ENCODE results near the gene EEFSEC.

The EEFSEC gene

DNA sequence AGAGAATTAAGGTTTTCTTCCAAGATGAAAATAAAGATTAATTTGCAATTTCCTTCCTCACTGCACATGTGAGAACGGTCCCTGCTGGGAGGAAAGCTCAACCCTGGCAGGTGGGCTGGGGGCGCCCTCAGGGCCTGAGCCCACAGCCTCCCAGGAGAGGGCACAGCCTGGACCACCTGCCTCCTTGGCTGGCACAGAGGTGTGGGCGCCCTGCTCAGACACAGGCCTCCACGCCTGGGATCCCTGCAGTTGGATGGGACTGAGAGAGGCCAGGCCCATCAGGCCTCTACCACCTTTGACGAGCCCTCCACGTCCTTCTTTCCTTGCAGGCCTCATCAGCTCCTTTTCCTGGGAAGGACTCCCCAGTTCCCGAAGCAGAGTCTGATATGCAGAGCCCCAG is 267.0 kb downstream of the EEFSEC start:
- no peak for DNase-seq

DNA sequence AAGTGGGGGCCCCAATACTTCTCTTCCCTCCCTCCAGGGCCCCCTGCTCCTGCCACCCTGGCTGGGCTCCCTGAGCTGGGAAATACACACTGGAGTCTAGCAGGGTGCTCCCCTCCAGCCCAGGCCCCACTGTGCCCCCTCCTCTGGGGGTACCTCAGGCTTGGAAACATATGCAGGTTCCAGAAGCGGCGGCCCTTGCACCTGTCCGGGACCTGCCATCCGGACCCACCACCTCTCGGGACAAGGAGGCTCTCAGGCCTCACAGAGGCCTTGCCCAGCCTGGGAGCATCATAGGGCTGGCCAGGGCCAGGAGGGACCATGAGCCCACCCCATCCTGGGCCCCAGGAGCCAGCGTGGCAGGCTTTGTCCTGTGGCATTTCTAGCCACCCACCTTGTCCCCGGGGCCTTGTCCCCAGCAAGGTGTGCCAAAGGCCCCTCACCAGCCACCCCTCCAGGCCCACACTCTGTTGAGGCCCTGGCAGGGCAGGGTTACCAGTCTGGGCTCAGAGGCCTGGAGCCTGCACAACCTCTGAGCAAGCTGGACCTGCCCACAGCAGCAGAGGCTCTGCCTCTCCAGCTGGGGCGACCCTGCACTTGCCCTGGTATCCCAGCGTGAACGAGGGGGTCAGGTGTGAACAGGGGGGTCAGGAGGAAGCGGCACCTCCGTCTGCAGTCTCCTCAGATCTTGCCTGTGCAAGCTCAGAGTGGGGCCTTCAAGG is 267.6 kb downstream of the EEFSEC start:
- DNase-seq = no peak

- DNase-seq = no peak
Observed at GRCh38 chr3:128421439-128421836, 268.2 kb downstream of the EEFSEC start.

DNA sequence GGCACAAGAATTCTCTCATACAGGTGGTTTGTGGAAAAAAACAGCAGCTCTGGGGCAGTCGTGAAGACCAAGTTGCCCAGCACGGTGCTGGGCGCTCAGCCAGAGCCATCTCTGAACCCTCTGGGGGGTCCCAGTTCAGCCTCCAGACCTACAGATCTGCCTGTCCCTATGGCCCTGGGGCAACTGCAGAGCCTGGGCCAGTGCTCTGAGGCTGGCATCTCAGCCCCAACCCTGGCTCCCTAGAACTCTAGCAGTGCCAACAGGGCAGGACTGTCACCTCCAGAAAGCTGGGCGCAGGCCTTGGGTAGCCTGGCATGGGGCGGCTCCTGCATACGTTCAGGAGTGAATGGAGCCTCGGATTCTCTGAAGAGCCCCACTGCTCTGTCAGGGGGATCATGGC is 268.7 kb downstream of the EEFSEC start:
- DNase-seq = no peak

- DNase-seq = no peak
Observed at GRCh38 chr3:128422762-128423524, 269.7 kb downstream of the EEFSEC start.

DNA sequence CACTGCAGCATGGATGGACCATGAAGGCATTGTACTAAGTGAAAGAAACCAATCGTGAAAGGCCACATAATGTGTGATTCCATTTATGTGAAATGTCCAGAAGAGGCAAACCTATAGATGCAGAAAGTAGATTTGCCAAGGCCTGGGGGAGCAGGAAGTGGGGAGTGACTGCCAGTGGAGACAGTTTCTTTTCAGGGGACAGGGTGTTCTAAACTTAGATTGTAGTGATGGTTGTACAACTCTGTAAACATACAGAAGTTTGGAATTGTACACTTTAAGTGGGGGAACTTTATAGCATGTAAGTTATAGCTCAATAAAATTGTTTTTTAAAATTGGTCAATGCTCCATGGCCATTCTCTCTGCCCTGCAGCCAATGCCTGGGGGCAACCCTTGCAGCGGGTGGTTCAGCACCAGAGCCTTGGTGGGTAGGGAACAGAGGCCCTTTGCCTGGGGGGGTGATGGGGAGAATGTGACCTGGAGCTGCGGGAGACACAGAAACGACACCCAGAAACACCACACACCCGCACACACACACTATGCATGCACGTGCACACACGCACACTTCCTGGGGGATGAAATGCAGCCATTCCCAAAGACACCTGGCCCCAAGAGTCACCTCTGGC is 270.4 kb downstream of the EEFSEC start:
- no peak for DNase-seq

DNA sequence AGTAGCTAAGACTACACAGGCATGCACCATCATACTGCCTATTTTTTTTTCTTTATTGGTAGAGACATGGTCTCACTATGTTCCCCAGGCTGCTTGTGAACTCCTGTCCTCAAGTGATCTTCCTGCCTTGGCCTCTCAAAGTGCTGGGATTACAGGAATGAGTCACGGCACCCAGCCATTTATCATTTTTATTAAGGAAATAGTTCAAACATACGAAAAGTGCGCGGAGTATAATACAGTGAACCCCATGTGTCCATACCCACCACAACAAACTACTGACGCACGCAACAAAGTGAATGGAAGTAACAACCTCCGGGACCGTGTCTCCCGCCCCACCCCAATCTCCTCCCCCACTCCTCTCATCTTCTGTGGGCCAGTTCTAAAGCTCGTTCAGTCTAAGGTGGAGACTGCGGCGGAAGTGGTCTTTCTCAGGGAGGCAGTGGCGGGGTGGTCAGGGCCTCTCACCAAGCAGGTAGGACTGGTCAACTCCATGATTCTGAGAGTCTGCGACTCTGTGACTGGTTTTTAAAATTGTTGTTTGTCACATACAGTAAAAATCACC is 271.3 kb downstream of the EEFSEC start:
- DNase-seq = no peak

DNA sequence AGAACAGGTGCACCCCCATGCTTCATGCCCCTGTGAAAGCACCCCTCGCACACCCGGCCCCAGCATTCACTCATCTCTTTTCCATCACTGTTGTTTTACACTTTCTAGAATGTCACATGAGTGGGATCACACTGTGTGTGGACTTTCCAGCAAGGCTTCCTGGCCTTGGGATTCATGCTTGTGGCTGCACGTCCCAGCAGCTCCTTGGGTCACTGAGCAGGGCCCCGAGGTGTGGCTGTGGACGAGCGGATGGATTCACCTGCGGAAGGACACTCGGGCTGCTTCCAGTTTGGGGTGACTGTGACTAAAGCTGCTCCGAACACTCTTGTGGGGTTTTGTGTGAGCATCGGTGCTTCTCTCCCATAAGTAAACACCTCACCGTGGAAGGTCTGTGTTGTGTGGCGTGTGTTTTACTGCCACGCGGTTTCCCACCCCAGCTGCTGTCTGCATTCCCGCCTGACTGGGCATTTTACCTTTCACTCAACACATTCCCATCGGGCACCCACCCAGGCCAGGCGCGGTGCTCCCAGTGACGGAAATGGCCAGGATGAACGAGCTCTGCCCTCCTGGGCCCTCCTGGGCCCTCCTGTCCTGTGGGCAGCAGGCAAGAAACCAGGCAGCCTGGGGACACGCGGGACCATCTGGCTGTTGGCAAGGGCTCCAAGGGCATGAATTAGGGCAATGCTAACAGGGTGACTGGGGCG is 272.0 kb downstream of the EEFSEC start:
- DNase-seq = no peak

- DNase-seq = no peak
Observed at GRCh38 chr3:128425846-128426127, 272.5 kb downstream of the EEFSEC start.

DNA sequence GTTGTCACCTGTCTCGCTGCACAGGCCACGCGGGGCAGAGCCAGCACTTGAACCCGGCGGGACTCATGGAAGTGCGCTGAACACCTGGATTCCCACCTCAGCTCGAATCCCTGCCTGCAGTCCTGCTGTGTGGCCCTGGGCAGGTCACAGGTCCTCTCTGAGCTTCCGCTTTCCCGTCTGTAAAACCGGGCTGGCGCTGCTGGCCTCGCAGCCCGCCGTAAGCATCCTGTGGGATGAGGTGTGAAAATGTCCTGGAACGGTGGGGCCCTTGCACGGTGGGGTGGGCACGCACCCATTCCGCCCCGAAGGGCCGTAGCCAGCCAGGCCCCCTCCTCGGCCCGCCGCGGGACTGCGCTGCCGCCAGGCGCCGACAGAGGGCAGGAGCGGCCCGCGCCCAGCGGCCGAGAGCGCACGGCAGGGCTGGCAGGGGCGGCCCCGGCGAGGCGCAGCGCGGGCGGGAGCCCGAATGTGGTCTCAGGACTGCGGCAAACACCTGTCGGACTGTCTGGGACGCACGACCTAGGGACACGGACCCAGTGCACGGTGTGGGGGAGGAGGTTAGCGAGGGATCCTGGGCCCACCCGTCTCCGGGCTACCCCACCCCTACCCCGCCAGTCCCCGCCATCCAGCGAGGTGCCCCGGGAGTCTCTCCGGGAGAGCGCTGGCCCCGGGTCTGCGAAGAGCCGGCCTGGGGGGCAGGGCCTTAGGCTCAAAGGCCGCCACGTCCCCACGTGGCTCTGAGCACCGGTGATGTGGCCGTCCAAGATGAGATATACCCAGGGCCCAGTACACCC is 273.0 kb downstream of the EEFSEC start:
- peak; percentile 75 for DNase-seq

DNA sequence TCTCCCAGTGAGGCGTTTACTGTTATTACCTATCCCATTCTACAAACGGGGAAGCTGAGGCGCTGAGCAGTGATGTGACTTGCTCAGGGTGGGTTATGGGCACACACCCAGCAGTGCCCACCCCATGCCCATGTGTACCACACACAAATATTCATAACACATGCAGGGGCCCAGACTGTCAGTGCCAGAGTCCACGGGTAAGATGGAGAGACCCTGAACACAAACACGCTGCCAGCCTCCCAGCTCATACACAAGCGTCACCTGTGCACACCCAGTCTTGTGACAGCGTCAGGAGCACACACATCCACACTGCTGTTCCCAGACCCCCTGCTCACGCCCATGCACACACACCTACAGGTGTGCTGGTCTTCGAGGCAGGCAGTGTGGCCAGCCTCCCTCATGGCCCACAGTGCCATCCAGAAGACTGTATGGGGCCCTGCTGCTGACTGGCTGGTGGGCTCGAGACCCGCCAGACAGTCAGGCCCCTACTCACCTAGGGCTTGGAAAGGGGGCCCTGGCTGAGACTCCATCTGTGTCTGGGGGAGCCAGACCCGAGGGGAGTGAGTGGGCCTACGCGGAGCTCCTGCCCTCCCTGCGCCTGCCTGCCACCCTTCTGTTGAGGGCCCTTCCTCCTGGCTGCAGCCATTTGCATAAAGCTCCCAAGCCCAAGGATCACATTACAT is 274.0 kb downstream of the EEFSEC start:
- DNase-seq = no peak

DNA sequence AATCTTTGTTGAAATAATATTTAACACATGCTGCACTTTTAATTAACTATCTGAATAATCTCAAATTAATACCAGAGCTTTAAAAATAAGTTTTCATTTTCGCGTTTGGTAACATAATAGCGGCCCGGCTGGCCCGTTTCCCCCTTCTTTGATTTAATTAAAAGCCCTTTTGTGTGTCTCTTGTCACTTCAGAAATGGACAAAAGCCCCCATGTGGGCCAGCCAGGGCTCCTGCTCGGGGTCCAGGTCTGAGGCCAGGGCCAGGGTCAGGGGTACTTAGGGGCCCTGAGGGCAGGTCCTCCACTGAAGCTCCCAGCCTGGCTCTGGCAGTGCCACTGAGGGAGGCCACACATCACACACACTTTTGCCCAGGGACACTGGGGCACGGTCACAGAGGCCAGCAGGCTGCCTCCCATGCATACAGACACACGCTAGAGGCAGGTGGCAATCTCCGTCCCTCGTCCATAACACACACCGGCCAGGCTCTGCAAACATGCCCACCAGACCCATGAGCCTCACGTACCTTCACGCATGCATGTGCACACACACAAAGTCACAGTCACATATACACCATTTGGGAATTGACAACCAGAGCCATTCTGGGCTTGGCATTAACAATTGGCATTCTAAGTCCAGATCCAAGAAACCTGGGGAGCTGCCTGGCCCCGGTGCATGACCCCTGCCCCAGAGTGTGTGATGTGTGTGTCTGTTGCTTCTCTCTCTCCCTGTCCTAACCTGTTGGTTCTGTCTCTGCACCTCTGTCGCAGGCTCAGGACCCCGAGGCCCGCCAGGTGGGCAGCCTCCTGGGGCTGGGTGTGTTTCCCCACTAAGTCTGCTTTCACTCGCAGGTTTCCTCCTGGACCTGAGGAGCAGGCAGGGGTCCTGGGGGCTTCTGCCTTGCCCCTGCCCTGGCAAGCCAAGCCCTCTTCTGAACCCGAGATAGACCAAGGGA is 274.9 kb downstream of the EEFSEC start:
- DNase-seq = no peak

DNA sequence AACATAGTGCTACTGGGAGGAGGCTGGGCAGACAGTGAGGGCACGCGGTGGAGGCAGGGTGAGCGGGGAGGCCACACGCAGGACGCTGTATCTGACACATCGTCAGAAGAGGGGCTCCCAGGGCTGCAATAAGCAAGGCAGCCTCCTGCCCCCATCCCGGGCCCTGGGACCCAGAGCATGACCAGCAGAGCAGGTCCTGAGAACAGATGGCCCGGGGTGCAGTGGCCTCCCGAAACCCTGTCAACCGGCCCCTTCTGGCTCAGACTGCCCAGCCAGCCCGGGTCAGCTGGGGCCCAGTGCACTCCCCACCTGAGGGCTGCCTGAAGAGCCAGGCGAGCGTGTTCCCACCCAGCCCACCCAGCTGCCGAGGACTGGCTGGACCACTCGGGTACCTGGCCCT is 276.0 kb downstream of the EEFSEC start:
- DNase-seq = no peak

DNA sequence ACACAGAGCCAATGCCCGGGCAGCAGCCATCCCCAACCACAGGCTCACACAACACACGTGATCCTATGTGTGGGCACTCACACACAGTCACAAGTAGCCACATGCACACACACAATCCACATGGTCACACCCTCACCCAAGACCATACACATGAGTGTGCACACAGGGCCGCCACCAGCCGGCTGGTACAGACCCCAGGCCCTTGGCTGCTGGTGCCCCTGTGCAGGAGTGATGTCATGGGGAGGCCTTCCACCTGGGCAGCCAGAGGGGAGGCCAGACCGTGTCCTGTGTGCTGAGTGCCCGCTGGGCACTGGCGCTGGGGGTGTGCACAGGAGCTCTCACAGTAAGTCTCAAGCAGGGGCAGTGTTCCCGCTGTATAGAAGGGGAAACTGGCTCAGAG is 276.5 kb downstream of the EEFSEC start:
- no peak for DNase-seq

DNA sequence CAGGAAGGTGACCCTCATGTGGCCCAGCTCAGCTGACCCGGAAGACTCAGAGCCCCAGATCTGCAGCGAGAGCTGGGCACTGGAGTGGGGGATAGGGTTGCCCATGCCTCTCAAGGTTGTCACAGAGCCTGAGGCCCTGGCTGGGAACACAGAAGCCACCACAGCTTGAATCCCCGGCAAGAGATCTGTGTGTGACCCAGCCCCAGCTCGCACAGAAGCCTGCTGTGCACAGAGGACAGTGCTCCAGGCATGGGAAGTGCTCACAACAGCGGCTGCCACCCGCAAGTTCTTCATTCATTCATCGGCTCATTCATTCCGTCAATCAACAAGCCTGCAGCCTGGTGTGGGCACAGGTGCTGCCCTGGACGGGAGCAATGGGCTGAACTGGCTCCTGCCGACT is 277.0 kb downstream of the EEFSEC start:
- DNase-seq = no peak

- DNase-seq = no peak
Observed at GRCh38 chr3:128430731-128431130, 277.4 kb downstream of the EEFSEC start.

GRCh38 chr3:128431803-128432300 is 278.6 kb downstream of the EEFSEC start:
- DNase-seq = no peak

DNA sequence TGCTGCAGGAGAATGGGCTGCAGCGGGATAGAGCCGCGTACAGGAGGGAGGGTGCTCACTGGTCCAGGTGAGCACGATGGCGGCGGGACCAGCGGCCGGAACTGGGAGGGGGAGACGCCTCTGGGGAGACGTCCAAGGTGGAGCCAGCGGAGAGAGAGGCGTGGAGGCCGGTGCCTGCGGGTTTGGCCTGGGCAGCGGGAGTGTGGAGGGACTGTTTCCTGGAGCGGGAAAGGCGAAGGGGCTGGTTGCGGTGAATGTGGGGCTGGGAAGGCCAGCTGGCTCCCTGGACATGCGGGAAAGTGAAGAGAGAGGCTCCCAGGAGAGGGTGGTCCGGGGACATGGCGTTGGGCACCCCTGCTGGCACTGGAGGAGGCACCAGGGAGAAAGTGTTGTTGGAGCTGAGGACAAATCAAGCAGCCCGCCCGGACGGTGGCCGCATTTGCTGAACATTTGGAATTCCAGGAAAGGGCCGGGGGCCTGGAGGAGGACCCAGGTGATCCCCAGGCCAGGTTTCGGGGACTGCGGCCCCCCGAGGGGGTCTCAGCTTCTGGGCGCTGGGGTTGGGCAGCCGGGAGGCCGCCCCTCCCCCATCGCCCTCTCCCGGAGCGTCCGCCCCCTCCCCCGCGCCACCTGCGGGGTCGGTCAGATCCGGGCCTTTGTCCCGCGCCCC is 279.2 kb downstream of the EEFSEC start:
- DNase-seq = no peak

DNA sequence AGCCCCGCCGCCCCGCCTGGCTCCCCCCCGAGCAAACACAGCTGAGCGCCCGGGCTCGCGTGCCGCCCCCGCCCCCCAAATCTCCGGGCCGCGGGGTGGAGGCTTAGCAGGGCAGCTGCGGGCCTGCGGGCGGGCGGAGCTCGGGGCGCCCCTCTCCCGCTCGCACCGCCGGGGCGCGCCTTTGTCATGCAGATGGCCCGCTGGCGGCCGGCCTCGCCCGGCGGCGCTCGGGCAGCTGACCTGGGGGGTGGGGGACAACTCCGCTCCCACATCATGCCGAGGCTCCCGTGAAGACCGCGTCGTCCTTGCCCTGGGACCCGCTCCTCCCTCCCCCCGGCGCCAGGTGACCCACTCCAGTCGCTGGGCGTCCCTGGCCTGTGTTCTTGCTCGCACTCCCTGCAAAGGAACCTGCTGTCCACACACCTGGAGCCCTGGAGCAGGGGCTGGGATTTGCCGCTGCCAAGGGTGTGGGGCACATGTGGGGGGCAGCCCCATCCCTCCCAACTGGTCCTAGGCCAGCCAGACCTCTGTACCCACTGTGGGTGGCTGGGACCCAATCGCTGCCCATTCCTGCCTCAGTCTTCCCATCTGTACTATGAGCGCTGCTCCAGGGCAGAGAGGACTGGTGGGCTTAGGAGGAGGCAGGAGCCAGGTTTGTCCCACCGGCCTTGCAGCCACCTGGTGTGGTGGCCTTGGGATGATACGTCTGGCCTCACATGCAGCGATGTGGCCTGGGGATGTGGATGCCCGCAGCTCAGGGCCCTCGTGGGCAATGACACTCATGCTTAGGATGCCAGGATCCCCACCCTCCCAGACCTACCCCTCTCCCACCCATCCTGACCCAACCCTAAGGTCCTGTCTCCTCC is 279.9 kb downstream of the EEFSEC start:
- no peak for DNase-seq

Measured in activated T-cell treated with anti-CD3 and anti-CD28 coated beads, Interleukin-2, amount 50 U/mL, for 1 hour (primary cell).